ENCODE measurements around the gene ADD2.

Gene ADD2

DNA sequence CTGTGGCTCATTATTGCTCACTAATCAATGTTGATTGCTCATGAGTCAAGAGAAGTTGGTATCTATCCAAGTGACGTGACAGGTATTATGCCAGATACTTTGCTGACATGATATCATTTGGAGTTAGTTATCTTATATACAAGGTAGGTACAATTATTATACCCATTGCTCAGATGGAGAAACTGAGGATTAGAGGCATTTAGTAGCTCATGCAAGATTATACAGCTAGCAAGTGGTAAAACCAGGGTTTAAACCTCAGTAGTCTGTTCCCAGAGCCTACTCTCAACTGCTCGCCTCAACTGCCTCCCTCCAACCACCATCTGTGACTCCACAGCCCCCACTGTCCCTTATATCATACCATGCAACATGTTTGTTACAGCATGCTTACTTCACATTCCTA lies 16.3 kb upstream of the ADD2 start:
- DNase-seq, result no peak

DNA sequence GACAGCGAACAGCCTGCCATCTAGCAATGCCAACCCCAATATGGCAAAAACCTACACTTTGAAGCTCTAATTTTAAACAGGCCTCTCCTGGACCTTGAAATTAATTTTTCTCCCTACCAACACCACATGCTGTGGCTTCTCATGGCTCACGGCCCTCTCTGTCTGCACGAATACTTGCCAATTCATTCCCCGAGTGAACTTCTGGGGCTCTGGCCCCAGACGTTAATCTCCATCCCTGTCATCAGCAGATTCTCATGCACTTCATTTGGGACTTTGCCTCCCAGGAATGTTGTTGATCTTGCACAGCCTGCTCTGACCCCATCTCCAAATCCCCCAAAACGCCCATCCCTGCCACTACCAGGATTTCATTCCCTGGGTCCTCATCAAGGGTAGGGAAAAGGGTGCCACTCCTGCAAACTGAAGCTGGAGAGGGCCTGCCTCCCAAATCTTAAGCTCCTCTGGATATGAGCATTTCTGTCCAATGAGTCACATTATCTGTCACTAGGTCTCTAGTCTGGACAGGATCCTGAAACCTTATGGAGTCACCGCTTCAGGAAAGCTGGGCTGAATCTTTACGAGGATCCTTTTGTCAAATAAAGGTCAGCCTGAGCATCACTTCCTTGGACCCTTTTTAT lies 12.0 kb upstream of the ADD2 start:
- no peak for DNase-seq

DNA sequence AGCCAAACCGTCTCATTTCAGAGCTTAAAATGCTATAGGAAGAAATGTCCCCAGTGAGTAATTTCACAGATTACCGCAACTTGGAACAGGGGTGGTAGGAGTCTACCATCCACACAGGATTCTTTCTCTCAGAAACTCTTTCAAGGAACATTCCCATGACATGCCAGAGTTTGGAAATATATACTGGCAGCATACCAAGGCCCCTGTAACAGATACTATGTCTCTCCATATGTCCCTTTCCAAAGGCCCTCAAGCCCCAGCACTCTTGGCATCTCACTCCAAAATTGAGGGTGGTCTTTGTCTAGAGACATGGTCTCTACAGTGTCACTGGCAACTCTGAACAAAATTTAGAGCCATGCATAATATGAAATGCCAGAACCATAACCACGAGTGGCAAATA lies 11.5 kb upstream of the ADD2 start:
- no peak for DNase-seq

DNA sequence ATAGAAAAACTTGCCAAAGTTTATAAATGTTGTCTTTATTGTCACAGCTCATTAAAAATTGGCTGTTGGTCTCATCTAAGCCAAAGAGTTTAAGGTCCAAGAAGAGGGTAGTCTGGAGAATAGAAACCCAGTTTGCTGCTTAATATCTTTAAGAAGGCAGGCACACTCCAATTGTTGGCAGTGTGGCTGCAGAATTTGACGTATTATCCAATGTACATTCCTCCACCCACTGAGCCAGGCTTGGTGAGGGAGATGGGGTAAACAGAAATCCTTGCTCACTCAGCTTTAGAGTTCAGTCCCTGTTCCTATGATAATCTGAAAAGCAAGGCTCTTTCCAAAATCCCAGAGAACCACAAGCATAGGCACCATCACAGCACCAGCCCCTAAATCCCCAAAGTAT lies 10.7 kb upstream of the ADD2 start:
- no peak for DNase-seq

DNA sequence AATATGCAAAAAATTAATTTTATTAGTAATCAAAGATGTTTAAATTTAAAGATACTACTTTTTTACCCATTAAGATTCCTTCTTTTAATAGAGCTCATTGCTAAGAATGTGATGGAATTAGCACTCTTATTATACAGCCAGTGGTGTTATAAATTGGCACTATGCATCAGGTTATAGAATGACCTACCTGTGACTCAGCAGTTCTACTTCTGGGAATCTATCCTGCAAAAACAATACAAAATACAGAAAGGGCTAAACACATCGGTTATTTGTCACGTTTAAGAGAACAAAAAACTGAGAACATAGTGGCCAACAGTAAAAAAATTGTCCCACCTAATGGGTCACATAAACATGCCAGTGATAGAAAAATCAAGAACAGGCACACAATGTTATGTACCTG lies 9.4 kb upstream of the ADD2 start:
- no peak for DNase-seq

DNA sequence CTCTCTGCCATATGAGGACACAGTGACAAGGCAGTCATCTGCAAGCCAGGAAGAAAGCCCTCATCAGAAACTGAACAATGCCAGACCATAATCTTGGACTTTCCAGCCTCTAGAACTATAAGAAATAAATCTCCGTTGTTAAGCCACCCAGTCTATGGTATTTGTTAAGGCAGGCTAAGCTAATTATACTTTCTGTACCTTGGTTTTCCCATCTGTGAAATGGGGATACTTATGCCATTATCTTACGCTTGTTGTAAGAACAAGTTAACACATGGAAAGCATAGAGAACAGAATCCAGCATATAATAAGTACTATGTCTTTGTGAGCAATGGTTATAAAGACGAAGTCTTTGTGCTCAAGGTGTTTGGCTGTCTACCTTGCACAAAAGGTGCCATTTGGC lies 8.3 kb upstream of the ADD2 start:
- no peak for DNase-seq

DNA sequence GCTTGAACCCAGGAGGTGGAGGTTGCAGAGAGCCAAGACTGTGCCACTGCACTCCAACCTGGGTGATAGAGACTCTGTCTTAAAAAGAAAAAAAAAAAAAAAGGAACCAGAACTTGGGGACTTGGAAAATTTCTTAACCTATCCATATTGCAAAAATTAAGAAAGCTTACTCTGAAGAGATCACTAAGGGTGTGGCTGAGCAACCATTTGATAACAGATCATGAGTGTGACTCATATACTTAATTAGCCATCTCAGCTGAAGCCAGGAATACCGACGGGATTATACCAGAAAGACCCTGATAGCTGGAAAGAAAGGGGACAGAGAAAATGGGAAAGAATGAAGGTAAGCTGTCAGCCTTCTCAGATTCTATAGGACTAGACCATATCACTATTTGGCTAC lies 7.1 kb upstream of the ADD2 start:
- DNase-seq, result no peak

DNA sequence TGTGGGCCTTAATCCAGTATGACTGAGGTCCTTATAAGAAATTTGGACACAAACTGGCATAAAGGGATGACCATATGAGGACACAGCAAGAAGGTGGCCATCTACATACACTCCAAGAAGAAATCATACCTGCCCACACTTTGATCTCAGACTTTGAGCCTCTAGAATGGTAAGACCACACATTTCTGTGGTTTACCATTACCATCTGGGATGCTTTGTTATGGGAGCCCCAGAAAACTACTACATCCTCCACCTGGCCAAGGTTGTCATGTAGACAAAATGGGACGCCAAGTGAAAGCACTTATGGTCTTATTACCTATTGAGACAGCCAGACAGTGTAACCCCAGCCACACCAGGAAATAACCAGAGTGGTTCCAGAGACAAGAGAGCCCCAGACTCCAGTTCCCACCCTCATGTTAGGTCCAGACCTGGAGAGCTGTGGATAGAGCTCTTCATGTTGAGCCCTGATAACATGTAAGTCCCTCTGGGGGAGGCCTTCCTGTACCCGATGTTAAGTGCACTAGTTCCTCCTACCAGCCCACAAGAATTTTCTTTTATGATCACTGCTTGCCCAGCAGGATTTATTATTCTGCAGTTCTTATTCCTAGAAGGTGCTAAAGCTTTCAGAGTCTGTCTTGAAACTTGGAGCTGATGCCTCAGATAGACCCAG lies 4.6 kb upstream of the ADD2 start:
- no peak for DNase-seq

DNA sequence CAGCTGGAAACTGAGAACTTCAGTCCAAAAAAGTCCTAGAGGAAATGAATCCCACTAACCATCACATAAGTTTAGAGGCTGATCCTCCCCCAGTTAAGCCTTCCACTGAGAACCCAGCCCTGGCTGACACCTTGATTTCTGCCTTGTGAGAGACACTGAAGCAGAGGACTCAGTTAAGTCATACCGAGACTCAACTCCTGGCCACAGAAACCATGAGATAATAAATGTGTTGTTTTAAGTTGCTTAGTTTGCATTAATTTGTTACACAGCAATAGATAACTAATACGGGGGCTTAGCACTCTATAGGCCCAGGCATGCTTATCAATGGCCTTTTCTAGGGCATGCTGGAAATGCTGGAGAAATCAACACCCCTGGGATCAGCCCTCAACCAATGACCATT lies 3.4 kb upstream of the ADD2 start:
- DNase-seq, result no peak

DNA sequence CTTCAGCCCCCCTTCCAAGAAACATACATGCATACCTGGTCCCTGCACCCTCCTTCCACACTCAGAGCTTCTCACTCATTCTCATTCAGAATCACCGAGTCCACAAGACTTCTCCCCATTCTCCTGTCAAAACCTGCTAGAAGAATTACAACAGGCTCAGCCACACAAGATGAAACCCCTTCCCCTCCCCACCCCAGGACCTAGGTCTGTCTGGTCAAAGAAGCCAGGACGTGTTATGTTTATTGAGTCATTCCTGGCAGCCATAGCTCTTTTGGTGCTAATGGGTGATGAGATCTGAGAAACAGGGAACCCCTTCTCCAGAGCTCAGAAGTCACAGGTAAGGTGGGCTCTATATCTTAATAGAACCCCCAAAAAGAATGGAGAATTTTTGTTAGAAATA lies 1.4 kb upstream of the ADD2 start:
- no peak for DNase-seq

DNA sequence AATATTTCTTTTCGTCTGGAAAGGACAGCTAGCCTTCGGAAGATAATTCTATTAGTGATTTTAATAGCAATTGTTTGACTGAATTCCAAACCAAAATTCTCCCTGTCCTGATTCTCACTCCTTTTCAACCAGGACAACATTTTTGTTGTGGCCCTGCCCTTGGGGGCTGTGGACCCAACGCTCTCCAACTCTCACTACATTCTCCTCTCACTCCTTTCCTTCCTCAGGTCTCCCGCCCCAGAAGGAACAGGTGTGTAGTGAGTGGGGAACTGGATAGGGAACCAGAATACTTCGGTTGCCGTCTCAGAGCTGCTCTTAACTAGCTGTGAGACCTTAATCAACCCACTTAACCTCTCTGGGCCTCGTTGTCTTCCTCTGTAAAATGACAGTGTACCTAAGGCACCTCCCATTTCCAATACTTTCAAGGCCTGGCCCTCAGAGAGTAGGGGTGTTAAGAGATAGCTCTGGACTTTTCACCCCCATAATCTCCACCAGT lies 638 bp upstream of the ADD2 start:
- DNase-seq, result no peak

DNA sequence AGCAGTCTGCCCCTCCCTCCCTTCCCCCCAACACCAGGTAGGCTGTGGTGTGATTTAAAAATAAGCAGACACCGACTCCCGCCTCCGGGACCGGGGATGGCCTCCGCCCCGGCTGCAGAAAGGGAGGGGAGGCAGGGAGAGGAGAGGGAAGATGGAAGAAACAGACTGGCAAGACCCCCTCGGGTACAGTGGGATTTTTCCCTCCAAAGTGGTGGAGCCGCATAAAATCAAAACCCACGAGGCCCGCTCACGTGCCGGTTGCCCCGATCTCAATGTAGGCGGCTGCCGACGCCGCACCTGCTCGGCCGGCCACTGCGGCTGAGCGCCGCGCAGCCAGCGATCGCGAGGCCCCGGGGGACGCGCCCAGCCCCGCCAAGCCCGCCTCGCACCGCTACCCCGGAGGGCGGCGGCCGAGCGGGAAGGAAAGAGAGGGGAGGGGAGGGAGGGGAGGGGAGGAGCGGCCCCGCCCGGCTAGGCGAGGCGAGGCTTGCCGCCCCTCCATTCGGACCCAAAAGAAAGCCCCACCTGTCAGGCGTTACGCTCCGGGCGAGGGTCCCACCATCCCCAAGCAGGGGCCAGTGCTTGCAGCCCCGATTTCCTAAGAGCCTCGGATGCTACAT lies 811 bp downstream of the ADD2 start:
- DNase-seq, result peak; percentile 87

DNA sequence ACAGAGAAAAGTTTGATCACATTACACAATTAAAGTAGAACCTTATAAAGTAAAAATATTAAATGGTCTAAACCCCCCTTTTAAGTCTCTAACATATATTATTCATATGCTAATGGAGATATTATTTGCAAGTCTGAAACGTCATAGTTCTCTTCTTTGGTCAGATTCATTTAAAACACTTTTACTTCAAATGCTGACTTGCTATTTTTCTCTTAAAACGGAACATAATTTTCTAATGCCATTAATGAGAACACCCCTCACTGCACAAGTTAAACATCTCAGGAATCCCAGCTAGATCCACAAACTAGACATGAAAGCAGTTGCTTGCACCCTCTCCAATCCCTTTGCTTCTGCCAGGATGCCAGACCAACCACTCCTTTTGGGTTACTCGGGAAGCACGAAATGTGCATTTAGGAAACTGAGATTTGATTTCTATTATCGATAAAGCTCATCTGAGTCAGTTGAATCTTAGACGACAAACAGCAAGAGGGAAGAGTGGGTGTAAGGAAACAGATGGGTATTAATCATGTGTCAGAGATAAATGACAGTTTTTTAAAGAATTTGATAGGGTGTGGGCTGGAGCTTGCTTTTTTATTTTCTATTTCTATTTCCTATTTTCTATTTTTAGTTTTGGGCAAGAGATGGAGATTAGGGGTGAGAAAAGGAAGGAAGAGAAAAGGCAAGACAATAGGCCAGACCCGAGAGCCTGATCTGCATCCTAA lies 1.5 kb downstream of the ADD2 start:
- DNase-seq, result no peak

DNA sequence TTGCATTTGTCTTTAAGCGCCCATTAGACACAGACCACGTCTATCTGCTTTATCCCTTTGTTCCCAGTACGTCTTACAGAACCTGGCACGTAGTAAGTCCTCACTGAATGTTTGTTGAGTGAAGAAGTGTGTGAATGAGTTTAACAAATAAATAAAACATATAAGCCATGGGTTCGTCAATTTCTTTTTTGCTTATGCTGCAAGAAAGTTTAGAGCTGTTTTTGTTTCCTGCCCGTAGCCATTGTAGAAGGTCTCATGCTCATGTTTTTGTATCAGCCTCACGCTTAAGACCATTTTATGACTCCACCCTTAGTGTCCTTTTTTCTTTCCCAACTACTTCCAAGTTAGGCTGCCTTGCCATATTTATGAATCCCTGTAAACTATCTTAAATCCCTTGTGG lies 2.5 kb downstream of the ADD2 start:
- DNase-seq, result no peak

DNA sequence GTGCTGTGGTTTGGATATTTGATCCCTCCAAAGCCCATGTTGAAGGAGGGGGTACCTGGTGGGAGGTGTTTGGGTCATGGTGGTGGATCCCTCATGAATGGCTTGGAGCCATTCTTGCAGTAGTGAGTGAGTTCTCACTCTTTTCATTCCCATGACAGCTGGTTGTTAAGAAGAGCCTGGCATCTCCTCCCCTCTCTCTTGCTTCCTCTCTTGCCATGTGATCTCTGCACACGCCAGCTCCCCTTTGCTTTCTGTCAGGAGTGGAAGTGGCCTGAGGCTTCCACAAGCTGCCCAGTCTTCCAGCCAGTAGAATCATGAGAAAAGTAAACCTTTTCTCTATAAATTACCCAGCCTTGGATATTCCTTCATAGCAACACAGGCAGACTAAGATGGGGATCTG lies 8.6 kb downstream of the ADD2 start:
- DNase-seq, result no peak

DNA sequence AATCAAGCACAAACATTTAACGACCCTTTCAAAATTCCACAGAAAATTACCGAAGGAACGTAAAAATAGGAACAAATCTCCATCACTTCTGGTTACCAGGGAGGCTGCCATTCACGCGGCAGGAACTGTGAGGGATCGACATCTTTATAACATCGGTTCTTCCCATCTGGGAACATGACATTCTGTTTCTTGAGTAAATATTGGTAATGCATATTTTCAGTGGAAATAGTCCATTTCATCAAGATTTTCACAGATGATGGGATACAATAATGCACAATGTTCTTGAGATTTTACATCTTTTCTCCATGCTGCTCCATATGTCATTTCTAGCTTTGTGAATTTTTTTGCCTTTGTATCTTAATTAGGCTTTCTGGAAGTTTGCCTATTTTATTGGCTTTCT lies 10.0 kb downstream of the ADD2 start:
- no peak for DNase-seq

DNA sequence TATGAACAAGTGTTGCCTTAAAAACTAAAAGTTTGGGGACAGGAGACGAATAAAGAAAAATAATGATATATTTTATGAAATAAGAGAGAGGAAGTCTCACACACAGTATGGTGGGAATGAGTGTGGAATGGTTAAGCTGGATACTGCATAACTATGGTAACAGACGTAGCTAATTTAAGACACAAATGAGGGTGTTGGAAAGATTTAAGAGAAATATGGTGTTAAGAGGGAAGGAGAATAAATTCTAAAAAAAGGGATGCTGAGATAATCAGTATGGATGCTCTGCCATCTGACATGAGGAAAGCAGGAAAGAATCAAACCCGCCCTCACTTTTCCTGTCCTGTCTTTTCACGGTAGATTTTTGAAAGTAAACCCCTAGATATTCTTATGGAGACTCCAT lies 10.6 kb downstream of the ADD2 start:
- DNase-seq, result no peak

DNA sequence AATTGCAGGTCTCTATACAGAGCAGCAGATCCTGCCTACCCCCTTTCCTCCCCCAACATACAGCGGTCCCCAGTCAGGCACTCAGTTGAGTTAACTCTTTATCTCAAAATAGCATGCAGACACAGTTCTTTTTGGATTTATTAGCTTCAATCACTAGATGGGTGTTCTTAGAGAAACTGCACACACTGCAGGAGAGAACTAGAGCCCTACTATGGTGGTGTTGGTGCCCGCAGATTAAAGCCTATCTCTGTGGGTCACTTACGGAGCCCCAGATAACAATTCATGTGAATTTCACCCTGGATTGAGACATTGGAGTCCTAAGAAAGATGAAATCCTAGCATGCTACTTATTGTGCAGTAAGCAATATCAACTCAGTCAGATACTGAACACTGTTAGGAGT lies 11.9 kb downstream of the ADD2 start:
- DNase-seq, result no peak

DNA sequence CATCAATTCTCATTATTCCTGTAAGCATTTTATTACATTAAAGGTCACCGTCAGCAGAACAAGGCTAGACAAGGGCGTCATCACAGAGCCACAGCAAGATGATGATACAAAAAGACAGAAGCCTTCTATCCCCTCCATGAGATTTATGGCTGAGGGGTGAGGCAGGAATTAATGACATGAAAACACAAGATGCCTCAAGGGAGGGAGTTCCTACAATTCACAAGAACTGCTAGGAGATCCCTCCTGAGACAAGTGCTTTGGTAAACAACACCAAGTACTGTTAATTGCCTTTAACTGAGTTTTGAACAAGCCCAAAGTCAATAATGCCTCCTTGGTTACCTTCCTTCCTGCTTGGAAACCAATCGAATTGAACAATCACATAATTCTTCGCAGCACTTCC lies 14.1 kb downstream of the ADD2 start:
- no peak for DNase-seq

DNA sequence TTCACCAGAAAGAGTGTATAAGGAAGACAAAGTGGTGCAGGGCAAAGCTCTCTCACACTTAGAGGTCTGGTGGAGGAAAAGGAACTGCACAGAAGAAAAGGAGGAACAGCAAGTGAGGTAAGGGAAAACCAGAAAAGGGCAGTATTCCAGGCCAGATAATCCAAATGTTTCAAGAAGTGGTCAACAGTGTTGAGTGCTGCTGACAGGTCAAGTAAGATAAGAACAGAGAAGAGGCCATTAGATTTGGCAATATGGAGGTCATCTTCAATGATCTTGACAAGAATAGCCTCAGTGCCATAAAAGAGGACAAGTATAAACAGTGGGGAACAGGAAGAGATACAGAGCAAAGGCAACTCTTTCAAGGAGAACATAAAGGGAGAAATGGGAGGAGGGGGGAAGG lies 15.0 kb downstream of the ADD2 start:
- DNase-seq, result no peak

DNA sequence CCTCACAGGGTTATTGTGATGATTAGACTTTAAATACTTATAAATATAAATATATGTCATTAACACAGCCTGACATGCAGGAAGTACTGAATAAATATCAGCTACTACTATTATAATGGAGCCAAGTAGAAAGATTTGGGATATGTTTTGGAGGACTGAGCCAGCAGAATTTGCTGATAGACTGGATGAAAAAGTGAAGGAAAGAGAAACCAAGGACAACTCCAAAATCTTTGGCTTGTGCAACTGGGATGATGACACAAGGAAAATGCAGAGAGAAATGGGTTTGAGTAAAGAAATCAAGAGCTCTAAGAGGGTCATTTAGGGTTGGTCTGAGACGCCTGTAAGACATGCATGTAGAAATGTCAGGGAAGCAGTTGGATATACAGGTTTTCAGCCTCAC lies 15.6 kb downstream of the ADD2 start:
- no peak for DNase-seq

DNA sequence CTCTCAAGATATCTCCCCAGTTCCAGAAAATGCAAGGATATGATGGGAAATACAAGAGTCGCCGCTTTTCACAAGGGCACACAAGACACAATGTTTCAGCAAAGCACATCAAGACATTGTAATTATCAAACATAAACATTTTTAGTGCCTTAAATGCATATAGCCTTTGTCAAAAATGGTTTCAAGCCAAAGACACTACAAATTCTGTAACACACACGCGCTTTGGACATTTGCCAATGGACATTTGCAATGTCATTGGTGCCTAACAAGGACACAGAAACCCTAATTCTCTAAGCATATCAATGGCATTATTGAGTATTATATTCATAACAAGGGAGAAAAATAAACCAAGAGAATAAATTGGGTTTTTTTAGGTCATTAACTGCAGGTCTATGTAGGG lies 16.1 kb downstream of the ADD2 start:
- DNase-seq, result no peak

DNA sequence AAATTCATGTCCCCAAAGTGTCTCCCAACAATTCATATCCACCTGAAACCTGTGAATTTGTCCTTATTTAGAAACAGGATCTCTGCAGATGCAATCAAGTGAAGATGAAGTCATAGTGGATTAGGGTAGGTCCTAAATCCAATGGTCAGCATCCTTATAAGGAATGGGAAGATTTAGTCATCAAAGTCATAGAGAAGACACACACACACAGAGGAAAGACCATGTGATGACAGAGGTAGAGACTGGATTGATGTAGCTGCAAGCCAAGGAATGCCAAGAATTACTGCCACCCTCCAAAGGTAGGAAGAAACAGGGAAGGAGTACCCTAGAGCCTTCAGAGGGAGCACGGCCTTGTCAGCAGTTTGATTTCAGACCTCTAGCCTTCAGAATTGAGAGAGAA lies 17.7 kb downstream of the ADD2 start:
- no peak for DNase-seq

Measured in NCI-H2171 (cell line).